ENCODE results near the gene ZNF646. TPM values are rescaled to one million over a fixed set of nuclear protein-coding genes. Genes with fewer than 3 reads are reported as not detected.

The ZNF646 gene
- total and polyA plus RNA-seq, 2 of the 13 experiments (the other 11 are each of a cell fraction or from before 2014, with no cell fraction given): 3.4 to 10.9 TPM

DNA sequence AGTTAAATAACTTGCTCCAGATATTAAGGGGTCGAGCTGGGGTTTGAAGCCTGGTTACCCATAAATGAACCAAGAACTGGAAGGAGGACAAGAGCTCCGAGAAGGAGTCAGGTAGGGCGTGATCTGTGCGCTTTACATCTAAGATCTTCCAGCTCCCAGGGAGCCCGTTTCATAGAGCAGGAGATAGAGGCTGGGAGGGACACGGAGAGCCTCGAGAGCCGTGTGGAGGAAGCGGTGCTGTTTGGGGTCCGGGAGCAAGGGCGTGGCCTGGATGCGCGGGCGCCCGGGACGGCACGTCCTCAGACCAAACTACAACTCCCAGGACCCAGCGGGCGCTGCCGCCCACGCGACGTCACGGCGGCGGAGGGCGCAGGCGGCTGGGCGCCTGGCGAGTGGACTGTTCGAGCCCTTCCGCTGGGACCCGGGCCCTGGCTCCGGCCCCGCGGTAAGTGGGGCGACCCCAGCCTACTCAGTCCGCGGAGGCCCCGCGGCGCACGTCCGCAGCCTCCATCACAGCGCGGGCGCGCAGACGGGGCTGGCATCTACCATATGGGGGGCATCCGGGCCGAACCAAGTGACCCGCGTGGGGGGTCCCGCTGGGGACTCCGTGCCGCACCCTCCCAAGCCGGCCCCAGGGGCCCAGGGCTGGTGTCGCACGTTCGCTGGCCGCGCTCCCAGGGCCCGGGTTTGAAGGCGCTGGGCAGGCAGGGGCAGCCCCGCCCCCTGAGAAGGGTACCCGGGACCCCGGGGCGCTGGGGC lies 34.0 kb downstream of the ZNF646 start, which contains the start of gene BCKDK (continued):
- TF ChIP-seq TCF12 (IDR thresholded peaks at IDR 0.05): no peak
- peak; percentile 75 for TF ChIP-seq TCF12 (CRISPR knock-in tag; IDR thresholded peaks at IDR 0.05)
- no peak for TF ChIP-seq NR3C1 (CRISPR knock-in tag; IDR thresholded peaks at IDR 0.05)
- TF ChIP-seq KLF9 (CRISPR knock-in tag; IDR thresholded peaks at IDR 0.05; ENCODE audit: low read depth): peak; percentile 80
- TF ChIP-seq, protein P1, sequence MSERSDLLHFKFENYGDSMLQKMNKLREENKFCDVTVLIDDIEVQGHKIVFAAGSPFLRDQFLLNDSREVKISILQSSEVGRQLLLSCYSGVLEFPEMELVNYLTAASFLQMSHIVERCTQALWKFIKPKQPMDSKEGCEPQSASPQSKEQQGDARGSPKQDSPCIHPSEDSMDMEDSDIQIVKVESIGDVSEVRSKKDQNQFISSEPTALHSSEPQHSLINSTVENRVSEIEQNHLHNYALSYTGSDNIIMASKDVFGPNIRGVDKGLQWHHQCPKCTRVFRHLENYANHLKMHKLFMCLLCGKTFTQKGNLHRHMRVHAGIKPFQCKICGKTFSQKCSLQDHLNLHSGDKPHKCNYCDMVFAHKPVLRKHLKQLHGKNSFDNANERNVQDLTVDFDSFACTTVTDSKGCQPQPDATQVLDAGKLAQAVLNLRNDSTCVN (CRISPR knock-in tag; IDR thresholded peaks at IDR 0.05; ENCODE audit: borderline replicate concordance): no peak
- TF ChIP-seq ZNF724P (CRISPR knock-in tag; IDR thresholded peaks at IDR 0.05; ENCODE audit: borderline replicate concordance): peak; percentile 25; the same call in 1 of the 2 replicates
- TF ChIP-seq HNF4G (IDR thresholded peaks at IDR 0.05; ENCODE audit: borderline replicate concordance, low read depth, low read length): no peak
- TF ChIP-seq HNF4G (CRISPR knock-in tag; IDR thresholded peaks at IDR 0.05; ENCODE audit: borderline replicate concordance, low read depth): no peak
- peak; percentile 58; the same call in 1 of the 2 replicates for TF ChIP-seq ZNF772 (CRISPR knock-in tag; IDR thresholded peaks at IDR 0.05)
- no peak for TF ChIP-seq TOE1 (CRISPR knock-in tag; IDR thresholded peaks at IDR 0.05)
- TF ChIP-seq, protein P2, sequence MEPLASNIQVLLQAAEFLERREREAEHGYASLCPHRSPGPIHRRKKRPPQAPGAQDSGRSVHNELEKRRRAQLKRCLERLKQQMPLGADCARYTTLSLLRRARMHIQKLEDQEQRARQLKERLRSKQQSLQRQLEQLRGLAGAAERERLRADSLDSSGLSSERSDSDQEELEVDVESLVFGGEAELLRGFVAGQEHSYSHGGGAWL (CRISPR knock-in tag; IDR thresholded peaks at IDR 0.05): peak; percentile 89
- peak; percentile 90 for TF ChIP-seq KDM5B (CRISPR knock-in tag; IDR thresholded peaks at IDR 0.05; ENCODE audit: borderline replicate concordance)
- TF ChIP-seq ZNF776 (CRISPR knock-in tag; IDR thresholded peaks at IDR 0.05): peak; percentile 63; the same call in 1 of the 2 replicates
- TF ChIP-seq ZNF761 (CRISPR knock-in tag; conservative IDR thresholded peaks at IDR 0.05): no peak
- no peak for TF ChIP-seq ZNF383 (CRISPR knock-in tag; IDR thresholded peaks at IDR 0.05; ENCODE audit: borderline replicate concordance)
- TF ChIP-seq ZNF33B (CRISPR knock-in tag; IDR thresholded peaks at IDR 0.05): no peak
- TF ChIP-seq ATF7 (IDR thresholded peaks at IDR 0.05): no peak
- TF ChIP-seq ATF7 (CRISPR knock-in tag; IDR thresholded peaks at IDR 0.05): no peak
- no peak for TF ChIP-seq FOSL1 (CRISPR knock-in tag; IDR thresholded peaks at IDR 0.05; ENCODE audit: borderline replicate concordance)
- TF ChIP-seq SUZ12 (IDR thresholded peaks at IDR 0.05; ENCODE audit: low read depth, low read length): peak; percentile 69
- peak; percentile 44; the same call in 1 of the 2 replicates for TF ChIP-seq ZNF232 (CRISPR knock-in tag; IDR thresholded peaks at IDR 0.05; ENCODE audit: borderline replicate concordance)
- 0 out of 2 replicates have a peak, but pooled peaks have one; percentile 48 for TF ChIP-seq KLF6 (CRISPR knock-in tag; IDR thresholded peaks at IDR 0.05)
- no peak for TF ChIP-seq ZNF460 (CRISPR knock-in tag; IDR thresholded peaks at IDR 0.05; ENCODE audit: borderline replicate concordance)
- TF ChIP-seq ZBTB8A (CRISPR knock-in tag; IDR thresholded peaks at IDR 0.05; ENCODE audit: borderline replicate concordance, low read depth): peak; percentile 99
- no peak for TF ChIP-seq ARID2 (CRISPR knock-in tag; IDR thresholded peaks at IDR 0.05; ENCODE audit: borderline replicate concordance)
- TF ChIP-seq, protein P3, sequence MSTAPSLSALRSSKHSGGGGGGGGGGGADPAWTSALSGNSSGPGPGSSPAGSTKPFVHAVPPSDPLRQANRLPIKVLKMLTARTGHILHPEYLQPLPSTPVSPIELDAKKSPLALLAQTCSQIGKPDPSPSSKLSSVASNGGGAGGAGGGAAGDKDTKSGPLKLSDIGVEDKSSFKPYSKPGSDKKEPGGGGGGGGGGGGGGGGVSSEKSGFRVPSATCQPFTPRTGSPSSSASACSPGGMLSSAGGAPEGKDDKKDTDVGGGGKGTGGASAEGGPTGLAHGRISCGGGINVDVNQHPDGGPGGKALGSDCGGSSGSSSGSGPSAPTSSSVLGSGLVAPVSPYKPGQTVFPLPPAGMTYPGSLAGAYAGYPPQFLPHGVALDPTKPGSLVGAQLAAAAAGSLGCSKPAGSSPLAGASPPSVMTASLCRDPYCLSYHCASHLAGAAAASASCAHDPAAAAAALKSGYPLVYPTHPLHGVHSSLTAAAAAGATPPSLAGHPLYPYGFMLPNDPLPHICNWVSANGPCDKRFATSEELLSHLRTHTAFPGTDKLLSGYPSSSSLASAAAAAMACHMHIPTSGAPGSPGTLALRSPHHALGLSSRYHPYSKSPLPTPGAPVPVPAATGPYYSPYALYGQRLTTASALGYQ (CRISPR knock-in tag; IDR thresholded peaks at IDR 0.05): no peak
- TF ChIP-seq ZNF563 (CRISPR knock-in tag; IDR thresholded peaks at IDR 0.05): peak; percentile 93; the same call in 1 of the 2 replicates
- no peak for TF ChIP-seq GLI4 (CRISPR knock-in tag; IDR thresholded peaks at IDR 0.05; ENCODE audit: borderline replicate concordance)
